ENCODE results near the gene PGLYRP2.

The PGLYRP2 gene

GRCh38 chr19:15453906-15454860 is 25.1 kb downstream of the PGLYRP2 start:
- Histone ChIP-seq H3K27me3 (ENCODE audit: control insufficient read depth in 1 of 2, insufficient read depth in 2 of 2, low read length in 2 of 2) (peaks cover 35 to 39% of the 10 kb centered on the region in 2 donors), H3K4me1 (ENCODE audit: control insufficient read depth, insufficient read depth, low read length) (peaks cover 28% of the 10 kb centered on the region), H3K9ac (ENCODE audit: low read length in 2 of 2) (no peak overlapping the region)

DNA sequence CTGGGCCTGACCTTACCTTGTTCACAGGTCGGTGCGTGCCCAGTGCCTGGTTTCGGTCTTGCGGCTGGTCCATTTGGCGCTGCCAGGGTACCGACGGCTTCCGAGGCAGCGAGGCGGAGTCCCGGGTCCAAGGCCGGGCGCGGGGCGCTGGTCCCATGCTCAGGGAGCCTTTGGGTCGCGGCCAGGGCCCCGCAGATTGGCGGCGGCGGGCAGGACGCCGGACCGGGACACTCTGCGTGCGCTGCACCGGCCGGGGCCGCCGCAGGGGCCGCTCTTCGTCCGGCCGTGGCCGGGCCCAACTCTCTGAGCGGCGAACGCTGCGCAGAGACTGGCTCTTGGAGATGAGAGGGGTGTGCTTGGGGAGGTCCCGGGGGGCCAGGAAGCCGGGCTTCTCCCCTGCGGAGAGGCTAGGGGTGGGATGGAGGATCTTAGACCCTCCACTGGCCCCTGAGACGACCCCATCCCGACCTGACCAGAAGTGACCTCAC is 26.2 kb downstream of the PGLYRP2 start:
- peaks cover 31 to 34% of the 10 kb centered on the region in 2 donors for H3K27me3 ChIP-seq (ENCODE audit: control insufficient read depth in 1 of 2, insufficient read depth in 2 of 2, low read length in 2 of 2)
- H3K9ac ChIP-seq (ENCODE audit: low read length in 2 of 2): peak overlapping the region; percentile 57 to 60
- H3K9me3 ChIP-seq (ENCODE audit: control insufficient read depth in 2 of 2, low read length in 2 of 2): no peaks in the 10 kb centered on the region
- H3K36me3 ChIP-seq (ENCODE audit: control insufficient read depth in 2 of 2, insufficient read depth in 2 of 2, low read length in 2 of 2): no peaks in the 10 kb centered on the region
- peak overlapping the region; percentile 76 to 82 for H3K4me3 ChIP-seq (ENCODE audit: low read length in 2 of 2)
- peak overlapping the region; percentile 31 for H3K27ac ChIP-seq (ENCODE audit: low read length)
- H3K4me1 ChIP-seq (ENCODE audit: control insufficient read depth, insufficient read depth, low read length): peaks cover 38% of the 10 kb centered on the region

More at GRCh38 chr19:15453906-15454860, 25.1 kb downstream of the PGLYRP2 start:
- H3K36me3 ChIP-seq (ENCODE audit: control insufficient read depth in 2 of 2, insufficient read depth in 2 of 2, low read length in 2 of 2): no peaks in the 10 kb centered on the region
- H3K9me3 ChIP-seq (ENCODE audit: control insufficient read depth in 2 of 2, low read length in 2 of 2): no peaks in the 10 kb centered on the region
- H3K4me3 ChIP-seq (ENCODE audit: low read length in 2 of 2): peak overlapping the region in 1 of 2 donors; percentile 8
- no peak overlapping the region for H3K27ac ChIP-seq (ENCODE audit: low read length)

DNA sequence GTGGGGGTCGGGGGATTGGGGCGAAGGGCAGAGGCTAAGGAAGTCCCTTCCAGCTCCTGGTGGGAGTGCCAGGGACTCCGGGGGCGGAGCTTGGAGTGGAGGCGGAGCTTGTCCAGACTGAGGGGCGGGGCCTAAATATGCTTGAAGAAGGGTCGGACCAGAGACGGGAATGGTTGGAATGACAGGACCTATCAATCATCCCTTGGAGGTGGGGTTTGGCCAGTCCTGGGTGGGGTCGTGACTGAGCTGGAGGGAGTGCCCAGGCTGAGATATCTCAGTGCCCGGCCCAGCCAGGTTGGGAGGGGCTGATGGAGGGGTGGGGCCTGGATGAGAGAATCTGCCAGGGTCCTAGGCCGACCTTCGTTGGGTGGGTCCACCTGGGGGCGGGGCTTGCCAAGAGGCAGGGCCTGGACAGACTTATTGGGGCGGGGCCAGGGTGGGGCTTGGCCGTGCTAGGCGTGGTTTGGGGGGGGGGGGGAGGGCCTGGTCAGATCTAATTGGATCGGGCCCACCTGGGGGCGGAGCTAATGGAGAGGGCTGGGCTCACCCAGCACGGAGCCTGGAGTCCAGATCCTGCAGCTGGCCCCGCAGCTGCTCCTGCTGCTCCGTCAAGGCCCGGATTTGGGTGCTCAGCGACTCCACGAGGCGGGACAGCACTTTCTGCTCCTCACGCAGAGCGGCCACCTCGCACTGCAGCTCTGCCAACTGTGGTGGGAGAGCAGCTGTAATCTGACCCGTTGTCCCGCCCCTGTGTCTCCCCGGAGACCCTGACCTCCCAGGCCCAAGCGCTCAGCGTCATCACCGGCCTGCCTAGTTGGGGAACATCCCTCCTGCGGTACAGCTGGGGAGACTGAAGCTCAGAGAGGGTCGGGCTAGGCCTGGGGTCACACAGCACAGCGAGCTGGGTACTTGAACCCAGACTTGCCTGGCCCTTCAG is 26.9 kb downstream of the PGLYRP2 start:
- Histone ChIP-seq H3K9ac (ENCODE audit: low read length in 2 of 2) (peak overlapping the region; percentile 57 to 60), H3K9me3 (ENCODE audit: control insufficient read depth in 2 of 2, low read length in 2 of 2) (no peaks in the 10 kb centered on the region), H3K4me3 (ENCODE audit: low read length in 2 of 2) (peak overlapping the region; percentile 76 to 82), H3K27ac (ENCODE audit: low read length) (peak overlapping the region; percentile 46), H3K36me3 (ENCODE audit: control insufficient read depth in 2 of 2, insufficient read depth in 2 of 2, low read length in 2 of 2) (peaks cover under 1 to 3% of the 10 kb centered on the region in 2 donors), H3K4me1 (ENCODE audit: control insufficient read depth, insufficient read depth, low read length) (peaks cover 34% of the 10 kb centered on the region), H3K27me3 (ENCODE audit: control insufficient read depth in 1 of 2, insufficient read depth in 2 of 2, low read length in 2 of 2) (peaks cover 28 to 29% of the 10 kb centered on the region in 2 donors)

DNA sequence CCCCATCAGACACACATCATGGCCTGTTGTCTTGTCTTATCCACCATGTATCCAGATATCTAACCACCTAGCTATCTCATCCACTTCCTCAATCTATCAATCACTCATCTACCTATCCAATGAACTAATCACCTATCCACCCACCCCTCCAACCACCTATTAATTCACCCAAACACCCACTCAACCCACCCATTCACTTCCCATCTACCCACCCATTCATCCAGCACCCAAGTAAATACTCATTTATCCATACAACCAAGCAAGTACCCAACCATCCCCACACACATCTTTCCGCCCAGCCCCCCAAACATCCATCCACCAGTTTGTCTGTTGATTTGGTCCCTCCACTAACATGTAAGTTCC is 28.8 kb downstream of the PGLYRP2 start:
- H3K9ac ChIP-seq (ENCODE audit: low read length in 2 of 2): no peak overlapping the region

DNA sequence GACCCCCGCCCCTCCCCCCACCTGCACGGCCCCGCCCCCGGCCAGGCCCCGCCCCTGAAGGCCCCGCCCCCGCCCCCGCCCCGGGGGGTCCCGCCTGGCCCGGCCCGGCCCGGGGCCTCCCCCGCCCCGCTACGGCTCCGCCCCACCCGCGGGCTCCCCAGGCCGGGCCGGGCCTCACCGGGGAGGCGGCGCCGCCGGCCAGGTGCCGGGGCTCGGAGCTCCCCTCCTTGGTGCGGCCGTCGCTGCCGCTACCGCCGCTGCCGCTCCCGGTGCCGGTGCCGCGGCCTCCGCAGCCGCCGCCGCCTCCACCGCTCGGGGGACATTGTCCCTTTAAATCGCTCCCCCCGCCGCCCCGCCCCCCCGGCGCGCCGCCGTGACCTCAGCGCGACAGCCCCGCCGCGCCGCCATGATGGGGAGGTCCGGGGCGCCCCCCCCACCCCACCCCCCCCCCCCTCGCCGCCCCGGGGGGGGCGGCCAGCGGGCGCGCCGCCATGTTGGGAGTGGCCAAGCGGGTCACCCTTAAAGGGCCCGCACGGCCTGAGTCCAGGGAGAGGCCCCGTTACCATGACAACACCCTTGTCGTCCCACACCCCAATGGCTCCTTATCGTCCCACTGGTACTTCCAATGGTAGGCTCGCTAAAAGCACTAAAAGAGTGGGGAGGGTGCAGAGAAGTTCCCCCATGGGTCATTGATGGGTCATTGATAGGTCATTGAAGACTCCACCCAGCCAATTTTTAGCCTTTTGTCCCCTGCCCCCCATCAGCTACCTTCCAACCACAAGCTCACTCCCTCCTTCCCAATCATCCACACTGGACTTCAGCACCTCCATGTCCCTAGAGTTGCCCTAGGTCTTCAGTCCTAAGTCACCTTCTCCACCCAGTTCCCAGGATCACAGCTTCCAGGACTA is 29.4 kb downstream of the PGLYRP2 start, which contains the start of gene WIZ:
Gene WIZ, minus strand, starts transcription at position 337 of the 908 bp plus-strand sequence. CDS start 1,649 bp downstream, outside the sequence.
- Histone ChIP-seq H3K27ac (ENCODE audit: low read length) (peak within 1 kb of the TSS; percentile 76), H3K27me3 (ENCODE audit: control insufficient read depth in 1 of 2, insufficient read depth in 2 of 2, low read length in 2 of 2) (peaks cover 5 to 10% of the 10 kb centered on the region in 2 donors), H3K9ac (ENCODE audit: low read length in 2 of 2) (peak within 1 kb of the TSS; percentile 62 to 77), H3K9me3 (ENCODE audit: control insufficient read depth in 2 of 2, low read length in 2 of 2) (no peaks in the 10 kb centered on the region), H3K36me3 (ENCODE audit: control insufficient read depth in 2 of 2, insufficient read depth in 2 of 2, low read length in 2 of 2) (peaks cover 4 to 10% of the 10 kb centered on the region in 2 donors), H3K4me1 (ENCODE audit: control insufficient read depth, insufficient read depth, low read length) (peaks cover 23% of the 10 kb centered on the region), H3K4me3 (ENCODE audit: low read length in 2 of 2) (peak within 1 kb of the TSS; percentile 62 to 72)

More for the DNA sequence above, 28.8 kb downstream of the PGLYRP2 start:
- H3K4me1 ChIP-seq (ENCODE audit: control insufficient read depth, insufficient read depth, low read length): peaks cover 23% of the 10 kb centered on the region
- peaks cover 10 to 17% of the 10 kb centered on the region in 2 donors for H3K27me3 ChIP-seq (ENCODE audit: control insufficient read depth in 1 of 2, insufficient read depth in 2 of 2, low read length in 2 of 2)
- peaks cover 4 to 6% of the 10 kb centered on the region in 2 donors for H3K36me3 ChIP-seq (ENCODE audit: control insufficient read depth in 2 of 2, insufficient read depth in 2 of 2, low read length in 2 of 2)
- H3K4me3 ChIP-seq (ENCODE audit: low read length in 2 of 2): no peak overlapping the region
- peak overlapping the region; percentile 76 for H3K27ac ChIP-seq (ENCODE audit: low read length)
- no peaks in the 10 kb centered on the region for H3K9me3 ChIP-seq (ENCODE audit: control insufficient read depth in 2 of 2, low read length in 2 of 2)

DNA sequence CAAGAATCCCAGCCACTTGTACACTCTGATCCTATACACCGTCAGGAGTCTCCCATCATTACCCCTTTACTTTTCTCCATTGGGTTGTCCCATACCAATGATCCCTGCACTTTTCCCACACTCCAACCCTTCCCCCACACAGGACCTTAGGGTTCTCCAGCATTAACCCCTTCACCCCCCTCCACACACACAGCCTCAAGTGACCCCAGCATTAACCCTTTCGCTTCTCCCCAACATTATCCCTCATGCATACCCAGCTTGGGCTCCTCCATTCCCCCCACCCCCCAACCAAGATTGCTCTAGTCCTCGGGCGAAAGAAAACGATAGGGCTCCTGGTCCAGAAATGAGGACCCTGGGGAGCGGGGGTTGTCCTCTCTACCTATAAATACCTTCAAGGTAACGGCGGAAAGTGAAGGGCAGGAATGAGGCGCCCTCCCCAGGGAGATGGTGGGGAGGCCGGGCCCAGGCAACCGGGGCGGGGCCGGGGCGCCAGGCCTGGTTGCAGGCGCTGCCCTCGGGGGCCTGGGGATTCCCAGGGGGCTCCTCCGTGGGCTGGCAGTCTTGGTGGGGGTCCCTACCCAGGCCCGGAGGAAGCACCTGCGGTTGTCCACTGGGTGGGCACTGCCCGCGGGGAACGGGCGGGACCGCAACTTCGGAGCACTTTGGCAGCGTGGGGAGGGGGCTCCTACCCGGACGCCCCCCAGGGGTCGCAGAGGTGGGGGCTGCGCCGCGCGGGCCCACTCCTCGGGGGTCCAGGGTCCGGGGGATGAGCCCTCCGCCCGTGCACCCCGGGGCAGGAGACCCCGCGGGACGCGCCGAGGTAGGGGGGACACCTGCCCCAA is 30.3 kb downstream of the PGLYRP2 start:
- H3K9ac ChIP-seq (ENCODE audit: low read length in 2 of 2): peak overlapping the region; percentile 62 to 77
- peaks cover 4 to 12% of the 10 kb centered on the region in 2 donors for H3K36me3 ChIP-seq (ENCODE audit: control insufficient read depth in 2 of 2, insufficient read depth in 2 of 2, low read length in 2 of 2)
- peaks cover 0 to 3% of the 10 kb centered on the region in 2 donors for H3K27me3 ChIP-seq (ENCODE audit: control insufficient read depth in 1 of 2, insufficient read depth in 2 of 2, low read length in 2 of 2)
- H3K4me3 ChIP-seq (ENCODE audit: low read length in 2 of 2): peak overlapping the region; percentile 62 to 72
- peaks cover 23% of the 10 kb centered on the region for H3K4me1 ChIP-seq (ENCODE audit: control insufficient read depth, insufficient read depth, low read length)
- no peaks in the 10 kb centered on the region for H3K9me3 ChIP-seq (ENCODE audit: control insufficient read depth in 2 of 2, low read length in 2 of 2)
- peak overlapping the region; percentile 74 for H3K27ac ChIP-seq (ENCODE audit: low read length)

DNA sequence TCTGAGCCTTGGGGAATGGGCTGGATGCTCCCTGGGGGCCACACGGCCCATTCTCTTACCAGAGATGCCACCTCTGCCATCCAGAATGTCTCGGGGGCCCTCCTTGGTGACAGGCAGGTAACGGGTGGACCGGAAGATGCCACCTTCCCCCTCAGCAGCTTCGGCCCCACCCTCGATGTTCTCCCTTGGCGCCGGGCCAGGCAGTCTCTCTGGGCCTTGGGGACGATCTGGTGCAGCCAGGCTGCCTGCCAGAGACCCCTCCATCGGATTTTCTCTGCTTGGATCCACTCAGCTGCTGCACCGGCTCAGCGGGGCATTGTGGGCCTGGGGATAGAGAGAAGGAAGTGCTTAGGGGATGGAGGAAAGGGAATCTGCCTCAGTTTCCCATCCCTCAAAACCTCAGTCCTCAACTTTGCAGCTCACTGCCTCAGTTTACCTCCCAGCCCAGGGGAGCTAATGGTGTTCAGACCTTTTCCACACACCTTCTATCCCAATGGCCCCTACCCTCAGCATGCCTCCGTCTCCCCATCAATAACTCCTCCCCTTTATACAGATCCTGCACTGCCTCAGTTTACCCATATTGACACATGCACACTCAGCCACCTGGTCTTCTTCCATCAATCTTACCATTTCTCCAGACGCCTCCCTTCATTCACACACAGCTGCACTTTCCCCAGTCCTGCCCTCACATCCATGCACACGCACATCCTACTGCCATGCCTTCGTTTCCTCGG is 31.1 kb downstream of the PGLYRP2 start:
- H3K4me3 ChIP-seq (ENCODE audit: low read length in 2 of 2): peak overlapping the region; percentile 62 to 72
- no peaks in the 10 kb centered on the region for H3K9me3 ChIP-seq (ENCODE audit: control insufficient read depth in 2 of 2, low read length in 2 of 2)
- peaks cover 4 to 12% of the 10 kb centered on the region in 2 donors for H3K36me3 ChIP-seq (ENCODE audit: control insufficient read depth in 2 of 2, insufficient read depth in 2 of 2, low read length in 2 of 2)
- H3K4me1 ChIP-seq (ENCODE audit: control insufficient read depth, insufficient read depth, low read length): peaks cover 20% of the 10 kb centered on the region
- H3K27ac ChIP-seq (ENCODE audit: low read length): peak overlapping the region; percentile 74
- H3K27me3 ChIP-seq (ENCODE audit: control insufficient read depth in 1 of 2, insufficient read depth in 2 of 2, low read length in 2 of 2): no peaks in the 10 kb centered on the region
- H3K9ac ChIP-seq (ENCODE audit: low read length in 2 of 2): no peak overlapping the region

DNA sequence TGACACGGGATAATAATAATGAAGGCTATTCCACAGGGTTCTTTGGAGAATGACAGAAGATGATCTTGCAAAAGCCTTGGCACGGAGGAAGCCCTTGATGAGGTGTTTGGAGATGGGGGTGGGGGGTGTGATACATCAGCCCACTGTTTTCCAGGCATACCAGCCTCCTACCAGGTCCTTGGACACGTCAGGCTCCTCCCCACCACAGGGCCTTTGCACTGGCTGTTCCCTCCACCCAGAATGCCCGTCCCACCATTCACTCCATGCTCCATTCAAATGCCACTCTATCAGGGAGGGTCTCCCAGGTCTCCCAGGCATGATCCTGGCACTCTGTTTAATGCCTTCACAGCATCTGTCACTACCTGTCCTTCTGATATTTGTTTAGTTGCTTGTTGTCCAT is 32.2 kb downstream of the PGLYRP2 start:
- Histone ChIP-seq H3K9ac (ENCODE audit: low read length in 2 of 2) (no peak overlapping the region), H3K36me3 (ENCODE audit: control insufficient read depth in 2 of 2, insufficient read depth in 2 of 2, low read length in 2 of 2) (peaks cover 4 to 12% of the 10 kb centered on the region in 2 donors), H3K27me3 (ENCODE audit: control insufficient read depth in 1 of 2, insufficient read depth in 2 of 2, low read length in 2 of 2) (no peaks in the 10 kb centered on the region), H3K4me3 (ENCODE audit: low read length in 2 of 2) (no peak overlapping the region), H3K27ac (ENCODE audit: low read length) (no peak overlapping the region), H3K9me3 (ENCODE audit: control insufficient read depth in 2 of 2, low read length in 2 of 2) (no peaks in the 10 kb centered on the region), H3K4me1 (ENCODE audit: control insufficient read depth, insufficient read depth, low read length) (peaks cover 12% of the 10 kb centered on the region)
